ENCODE data around the gene FGF18.
"Not testable (repeated sequence)": the region's sequence is repeated elsewhere in the genome, so short reads cannot be mapped to it uniquely, and the experiment has no call there.

The FGF18 gene

DNA sequence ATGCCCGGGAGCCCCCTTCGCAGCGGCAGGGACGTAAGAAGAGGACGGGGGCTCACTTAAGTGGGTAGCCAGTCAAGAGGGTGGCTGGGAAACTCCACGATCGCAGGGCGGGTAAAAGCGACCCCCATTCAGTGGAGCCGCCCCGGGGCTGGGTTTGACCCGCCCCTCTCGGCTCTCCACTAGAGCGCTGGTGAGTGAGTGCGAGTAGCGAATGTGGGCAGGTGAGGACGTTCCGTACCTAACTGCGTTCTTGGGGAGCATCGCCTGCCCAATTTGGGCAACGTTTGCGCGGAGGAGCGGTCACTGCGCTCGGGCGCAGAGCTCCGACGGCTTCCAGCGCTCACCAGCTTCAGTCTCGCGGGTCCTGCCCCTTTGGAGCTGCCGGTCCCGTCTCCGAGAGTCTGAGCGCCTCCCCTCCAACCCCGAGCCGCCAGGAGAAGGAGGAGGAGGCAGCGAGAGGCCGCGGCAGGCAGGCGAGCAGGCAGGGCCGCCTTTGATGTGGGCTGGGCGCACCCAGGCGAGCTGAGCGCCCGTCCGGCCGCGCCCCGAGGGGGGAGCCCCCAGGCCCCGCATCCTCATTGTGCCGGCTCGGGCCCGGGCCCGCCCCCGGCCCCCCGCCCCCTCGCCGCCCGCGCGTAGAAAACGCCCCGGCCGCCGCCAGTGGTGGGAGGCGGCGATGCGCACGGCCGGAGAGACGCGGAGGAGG, at the start of gene FGF18:
Gene FGF18, plus strand, starts transcription at position 666 of the 706 bp plus-strand sequence. CDS start 553 bp downstream, outside the sequence.
- peak; percentile 59 to 72 for DNase-seq

DNA sequence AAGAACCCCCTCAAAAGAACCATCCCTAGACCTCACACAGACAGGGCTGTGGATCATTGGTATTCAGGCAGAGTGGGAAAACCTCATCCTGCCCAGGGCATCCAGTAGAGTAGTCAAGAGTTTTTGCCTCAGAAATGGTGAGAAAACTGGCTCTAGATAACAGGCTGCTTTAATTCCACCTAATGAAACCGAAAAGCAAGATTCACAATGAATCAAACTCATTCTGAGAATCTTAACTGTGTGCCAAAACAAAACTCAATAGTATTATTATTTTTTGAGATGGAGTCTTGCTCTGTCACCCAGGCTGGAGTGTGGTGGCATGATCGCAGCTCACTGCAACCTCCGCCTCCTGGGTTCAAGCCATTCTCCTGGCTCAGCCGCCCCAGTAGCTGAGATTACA, 49.5 kb upstream of the FGF18 start:
- DNase-seq, result no peak

GRCh38 chr5:171370881-171371280, 48.6 kb upstream of the FGF18 start:
- not testable (repeated sequence) for DNase-seq

GRCh38 chr5:171371326-171371725, 48.1 kb upstream of the FGF18 start:
- no peak for DNase-seq

DNA sequence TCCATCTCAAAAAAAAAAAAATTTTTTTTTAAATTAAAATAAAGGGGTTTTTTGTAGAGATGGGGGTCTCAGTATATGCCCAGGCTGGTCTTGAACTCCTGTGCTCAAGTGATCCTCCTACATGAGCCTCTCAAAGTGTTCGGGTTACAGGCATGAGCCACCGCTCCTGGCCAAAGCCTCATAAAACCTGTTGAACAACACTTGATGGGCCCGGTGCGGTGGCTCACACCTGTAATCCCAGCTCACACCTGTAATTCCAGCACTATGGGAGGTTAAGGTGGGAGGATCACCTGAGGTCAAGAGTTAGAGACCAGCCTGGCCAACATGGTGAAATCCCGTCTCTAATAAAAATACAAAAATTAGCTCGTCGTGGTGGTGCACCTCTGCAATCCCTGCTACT, 39.5 kb upstream of the FGF18 start:
- no peak for DNase-seq

- not testable (repeated sequence) for DNase-seq
Observed at GRCh38 chr5:171384416-171384815, 35.0 kb upstream of the FGF18 start.

GRCh38 chr5:171384999-171385398, 34.4 kb upstream of the FGF18 start:
- not testable (repeated sequence) for DNase-seq

GRCh38 chr5:171386006-171386671, 33.3 kb upstream of the FGF18 start:
- no peak for DNase-seq

- DNase-seq, result peak in 1 of 2 experiments; percentile 65
Observed at GRCh38 chr5:171386861-171387344, 32.5 kb upstream of the FGF18 start.

DNA sequence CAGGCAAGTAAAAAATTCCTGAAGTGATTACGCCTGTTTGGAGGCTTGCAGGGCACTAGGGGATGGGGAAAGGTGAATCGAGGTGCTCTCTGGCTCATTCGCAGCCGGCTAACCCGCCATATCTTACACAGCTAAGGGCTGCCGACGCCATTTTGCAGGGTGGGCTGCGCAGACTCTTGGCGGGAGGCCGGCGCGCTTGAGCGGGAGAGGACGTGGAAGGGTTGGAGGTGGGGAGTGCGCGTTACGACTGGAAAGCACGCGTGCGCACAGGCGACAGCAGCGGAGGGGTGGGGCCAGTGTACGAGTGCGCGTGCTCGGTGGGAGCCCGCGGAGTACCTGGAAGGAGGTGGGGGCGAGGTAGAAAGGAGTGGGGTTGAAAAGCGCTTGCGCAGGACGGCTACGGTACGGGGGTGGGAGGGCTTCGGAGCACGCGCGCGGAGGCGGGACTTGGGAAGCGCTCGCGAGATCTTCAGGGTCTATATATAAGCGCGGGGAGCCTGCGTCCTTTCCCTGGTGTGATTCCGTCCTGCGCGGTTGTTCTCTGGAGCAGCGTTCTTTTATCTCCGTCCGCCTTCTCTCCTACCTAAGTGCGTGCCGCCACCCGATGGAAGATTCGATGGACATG, 32.0 kb upstream of the FGF18 start, which contains the start of gene NPM1:
Gene NPM1, plus strand, starts transcription at position 505 of the 625 bp plus-strand sequence. Its CDS starts 100 bp downstream, at position 605.
- peak; percentile 96 to 99 for DNase-seq

GRCh38 chr5:171387970-171388815, 31.3 kb upstream of the FGF18 start:
- DNase-seq, result peak; percentile 52 to 80

DNA sequence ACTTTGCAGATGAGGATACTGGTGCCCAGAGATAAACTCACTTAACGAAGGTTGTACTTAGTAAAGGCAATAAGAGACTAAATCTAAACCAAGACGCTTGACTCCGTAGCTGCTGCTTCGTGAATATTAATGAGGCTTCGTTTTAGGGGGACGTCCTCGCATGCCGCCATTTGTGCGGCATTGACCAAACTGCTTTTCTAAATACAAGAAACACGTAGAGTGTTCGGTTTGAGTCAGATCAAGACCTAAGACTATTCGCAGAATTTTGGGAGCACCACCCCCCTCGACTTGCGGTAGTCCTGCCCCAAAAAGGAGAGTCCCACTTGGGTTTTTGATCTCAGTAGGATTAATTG, 30.7 kb upstream of the FGF18 start:
- DNase-seq, result no peak

DNA sequence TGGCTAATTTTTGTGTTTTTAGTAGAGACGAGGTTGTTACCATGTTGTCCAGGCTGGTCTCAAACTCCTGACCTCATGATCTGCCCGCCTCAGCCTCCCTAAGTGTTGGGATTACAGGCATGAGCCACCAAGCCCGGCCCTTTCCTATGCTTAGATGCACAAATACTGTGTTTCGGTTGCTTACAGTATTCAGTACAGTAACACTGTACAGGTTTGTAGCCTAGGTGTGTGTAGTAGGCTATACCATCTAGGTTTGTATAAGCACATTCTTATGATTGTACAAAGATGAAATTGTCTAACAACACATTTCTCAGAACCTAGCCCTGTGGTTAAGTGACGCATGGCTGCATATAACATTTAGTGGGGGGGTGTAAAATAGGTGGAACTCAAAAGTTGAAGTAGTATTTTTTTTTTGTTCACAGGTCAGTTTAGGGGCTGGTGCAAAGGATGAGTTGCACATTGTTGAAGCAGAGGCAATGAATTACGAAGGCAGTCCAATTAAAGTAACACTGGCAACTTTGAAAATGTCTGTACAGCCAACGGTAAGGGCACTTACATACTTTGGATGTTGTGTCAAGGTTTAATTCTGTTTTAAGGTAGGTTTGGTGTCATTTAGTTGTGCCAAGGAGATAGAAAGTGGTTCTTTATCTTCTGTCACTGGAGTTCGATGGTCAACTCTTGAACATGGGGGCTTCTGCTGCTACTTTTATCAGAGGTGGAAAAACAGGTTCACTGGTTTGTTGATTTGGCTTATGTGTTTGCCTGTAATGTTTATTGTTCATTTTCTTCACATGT, 28.4 kb upstream of the FGF18 start:
- no peak for DNase-seq

GRCh38 chr5:171391996-171392577, 27.4 kb upstream of the FGF18 start:
- no peak for DNase-seq

DNA sequence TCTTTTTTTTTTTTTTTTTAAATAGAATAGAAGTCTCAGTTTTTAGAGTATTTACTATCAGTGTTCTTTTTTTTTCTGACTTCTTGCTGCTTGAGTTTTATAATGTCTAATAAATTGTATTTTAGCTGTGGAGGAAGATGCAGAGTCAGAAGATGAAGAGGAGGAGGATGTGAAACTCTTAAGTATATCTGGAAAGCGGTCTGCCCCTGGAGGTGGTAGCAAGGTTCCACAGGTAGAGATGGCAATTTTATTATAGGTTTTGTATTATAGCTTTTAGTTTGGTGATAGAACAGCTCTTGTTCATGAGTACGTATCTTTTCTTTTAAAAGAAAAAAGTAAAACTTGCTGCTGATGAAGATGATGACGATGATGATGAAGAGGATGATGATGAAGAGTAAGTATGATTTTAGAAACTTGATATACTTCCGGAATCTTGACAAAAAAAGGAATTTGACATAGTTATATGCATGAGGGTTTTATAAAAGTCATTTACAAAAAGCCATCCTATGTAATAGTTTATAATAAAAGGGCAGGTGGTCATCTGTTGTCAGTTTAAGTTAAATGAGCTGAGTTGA, 26.8 kb upstream of the FGF18 start:
- DNase-seq, result no peak

- no peak for DNase-seq
Observed at GRCh38 chr5:171395042-171395441, 24.4 kb upstream of the FGF18 start.

DNA sequence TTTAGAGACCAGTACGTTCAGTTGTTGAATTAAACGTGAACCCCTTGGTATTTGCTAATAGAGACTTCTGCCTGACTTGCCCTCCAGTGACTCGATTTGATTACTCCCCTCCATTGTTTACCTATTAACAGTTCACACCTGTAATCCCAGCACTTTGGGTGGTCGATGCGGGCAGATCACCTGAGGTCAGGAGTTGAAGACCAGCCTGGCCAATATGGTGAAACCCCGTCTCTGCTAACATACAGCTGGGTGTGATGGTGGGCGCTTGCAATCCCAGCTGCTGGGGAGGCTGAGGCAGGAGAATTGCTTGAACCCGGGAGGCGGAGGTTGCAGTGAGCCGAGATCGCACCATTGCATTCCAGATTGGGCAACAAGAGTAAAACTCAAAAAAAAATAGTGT, 22.9 kb upstream of the FGF18 start:
- DNase-seq, result not testable (repeated sequence)

DNA sequence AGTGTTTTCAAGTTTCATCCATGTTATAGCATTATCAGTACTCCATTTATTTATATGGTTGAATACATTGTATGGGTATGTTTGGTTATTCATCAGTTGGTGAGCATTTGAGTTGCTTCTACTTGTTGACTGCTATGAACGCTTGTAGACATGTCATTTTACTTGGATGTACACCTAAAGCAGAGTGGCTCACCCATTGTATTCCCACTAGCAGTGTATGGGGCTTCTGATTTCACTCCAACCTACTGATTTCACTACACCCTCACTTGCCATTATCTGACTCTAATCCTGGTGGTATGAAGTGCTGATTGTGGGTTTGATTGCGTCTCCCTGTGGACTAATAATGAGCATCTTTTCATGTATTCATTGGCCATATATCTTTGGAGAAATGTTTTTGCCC, 22.3 kb upstream of the FGF18 start:
- no peak for DNase-seq

- DNase-seq, result no peak
Observed at GRCh38 chr5:171397599-171397998, 21.8 kb upstream of the FGF18 start.

- not testable (repeated sequence) for DNase-seq
Observed at GRCh38 chr5:171398660-171399059, 20.8 kb upstream of the FGF18 start.

- no peak for DNase-seq
Observed at GRCh38 chr5:171400169-171400568, 19.3 kb upstream of the FGF18 start.

Data from SW 1271 (cell line).